ENCODE results near the gene PBX4.

The PBX4 gene

DNA sequence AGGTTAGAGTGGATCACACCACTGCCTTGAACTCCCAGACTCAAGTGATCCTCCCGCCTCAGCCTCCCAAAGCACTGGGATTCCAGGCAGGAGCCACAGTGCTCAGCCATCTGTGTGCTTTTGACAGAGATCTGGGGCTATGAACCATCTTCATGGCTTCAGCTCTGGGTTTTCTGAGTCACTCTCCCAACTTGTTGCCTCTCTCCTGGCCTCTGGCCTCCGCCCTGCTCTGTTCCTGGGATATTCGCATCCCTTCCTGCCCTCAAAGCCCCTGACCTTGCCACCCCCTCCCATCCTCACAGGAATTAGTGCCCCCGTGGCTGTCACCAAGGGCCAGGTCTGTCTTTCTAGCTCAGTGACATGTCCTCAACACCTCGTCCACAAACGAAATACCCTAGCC lies 30.7 kb upstream of the PBX4 start:
- DNase-seq, result no peak

DNA sequence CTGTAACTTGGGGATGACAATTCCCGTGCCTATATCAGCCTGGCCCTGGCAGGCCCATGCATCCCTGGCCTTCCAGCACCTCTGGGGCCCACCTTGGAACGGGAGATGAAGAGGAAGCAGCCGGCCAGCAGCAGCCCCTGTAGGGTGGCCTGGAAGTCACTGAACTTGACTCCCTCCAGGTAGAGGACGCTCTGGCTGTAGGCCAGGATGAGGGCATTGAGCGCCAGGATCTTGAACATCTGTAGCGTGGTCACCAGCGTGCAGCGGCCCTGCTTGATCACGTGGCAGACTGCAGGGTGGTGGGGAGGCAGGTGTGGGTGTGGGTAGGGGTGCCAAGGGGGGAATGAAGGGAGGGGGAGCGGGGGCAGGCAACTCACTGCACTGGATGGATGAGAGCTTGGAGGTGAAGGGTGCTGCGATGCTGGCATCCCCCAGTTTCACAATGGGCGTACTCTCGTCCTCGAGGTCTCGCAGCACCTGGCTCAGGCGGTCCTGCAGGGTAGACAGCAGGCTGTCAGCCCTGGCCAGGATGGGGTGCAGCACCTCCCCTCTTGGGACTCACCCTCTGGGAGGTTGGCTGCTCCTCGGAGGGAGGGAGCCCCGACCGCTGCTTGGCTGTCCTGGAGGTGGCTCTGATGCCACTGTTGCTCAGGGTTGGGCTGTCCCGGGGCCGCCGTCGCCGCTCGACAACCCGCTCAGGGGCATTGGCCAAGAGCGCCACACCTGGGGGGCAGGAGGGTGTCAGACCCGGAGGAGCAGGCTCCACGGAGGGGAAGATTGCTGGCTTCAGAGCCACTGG lies 28.7 kb upstream of the PBX4 start:
- no peak for DNase-seq

DNA sequence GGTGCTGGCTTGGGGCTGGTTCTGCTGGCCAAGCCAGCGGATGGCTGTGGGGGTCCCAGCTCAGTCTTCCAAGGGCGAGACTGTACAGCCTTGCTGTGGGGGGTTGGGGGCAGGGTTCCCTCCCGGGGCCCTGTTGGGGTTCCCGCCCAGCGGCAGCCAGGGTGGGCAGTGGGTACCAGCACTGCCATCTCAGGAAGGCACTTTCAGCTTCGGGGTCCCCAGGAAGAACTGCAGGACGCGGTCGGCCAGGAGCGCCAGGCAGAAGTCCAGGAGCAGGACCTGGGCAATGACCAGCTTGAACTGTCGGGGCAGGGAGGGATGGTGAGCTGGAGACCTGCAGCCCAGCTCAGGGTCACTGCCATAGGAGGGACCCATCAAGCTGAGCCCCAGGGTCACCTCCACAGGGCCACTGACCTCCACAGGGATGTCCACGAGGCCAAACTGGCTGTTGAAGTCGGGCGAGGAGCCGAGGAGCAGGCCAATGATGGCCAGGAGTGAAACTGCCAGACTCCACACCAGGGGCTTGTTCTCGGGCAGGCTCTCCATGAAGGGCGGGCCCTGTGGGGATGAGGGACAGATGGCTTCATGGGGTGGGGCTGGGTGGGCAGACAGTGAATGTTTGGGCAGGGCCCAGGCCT lies 26.9 kb upstream of the PBX4 start:
- DNase-seq, result no peak

DNA sequence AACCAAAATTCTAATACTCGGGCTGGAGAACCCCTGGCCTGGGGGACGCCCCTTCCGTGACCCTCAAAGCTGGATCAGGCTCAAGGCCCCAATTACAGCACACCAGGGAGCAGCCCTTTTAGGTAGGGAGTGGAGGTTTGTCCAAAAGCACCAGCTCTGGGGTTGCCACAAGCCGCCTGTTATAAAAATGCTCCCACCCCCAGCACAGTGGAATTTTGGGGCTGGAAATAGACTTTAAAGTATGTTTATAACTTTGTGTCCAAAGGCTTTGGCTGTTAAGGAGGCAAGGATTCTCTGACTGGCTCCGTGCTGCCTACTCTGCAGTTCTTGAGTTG lies 25.5 kb upstream of the PBX4 start:
- DNase-seq, result no peak

DNA sequence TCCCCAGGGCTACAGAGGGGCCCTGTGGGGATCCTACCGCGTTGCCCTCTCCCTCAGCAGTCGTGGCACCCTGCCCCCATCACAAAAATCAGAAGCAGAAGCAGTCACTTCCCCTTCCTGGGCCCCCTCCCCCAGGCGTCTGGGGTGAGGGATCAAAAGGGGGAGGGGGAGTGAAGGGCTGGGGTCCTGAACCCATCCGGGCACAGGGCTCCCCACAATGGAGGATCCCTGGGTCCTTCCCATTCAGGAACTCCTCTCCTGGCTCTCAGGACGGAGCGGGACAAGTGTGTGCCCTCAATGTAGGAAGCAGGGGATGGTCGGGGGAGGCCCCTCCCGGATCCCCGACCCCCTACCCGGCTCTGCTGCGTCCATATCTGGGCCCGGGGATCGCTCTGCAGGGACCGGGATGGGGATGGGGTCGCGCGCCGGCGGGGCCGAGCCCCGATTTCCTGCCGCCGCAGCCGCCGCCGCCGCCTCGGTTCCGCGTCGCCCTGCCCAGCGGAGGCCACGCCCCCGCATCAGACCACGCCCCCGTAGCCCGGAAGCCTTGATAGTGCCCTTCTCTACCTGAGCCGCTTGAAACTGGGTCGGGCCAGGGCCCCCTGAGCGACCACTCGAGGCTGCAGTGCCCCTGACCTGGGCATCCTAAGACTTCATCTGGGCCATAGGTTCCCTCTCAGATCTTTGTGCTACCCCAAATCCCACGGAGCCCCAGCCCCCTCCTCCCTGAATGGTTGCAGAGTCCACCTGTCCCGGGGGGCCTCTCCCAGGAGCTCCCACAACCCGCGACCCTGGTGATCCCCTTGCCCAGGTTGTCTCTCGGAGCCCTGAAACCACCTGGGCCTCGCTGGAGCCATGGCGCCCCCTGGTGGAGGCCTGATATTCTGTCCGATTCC lies 24.9 kb upstream of the PBX4 start, which contains the start of gene GMIP:
Gene GMIP (minus strand): TSS at position 500 of the 896 bp plus-strand sequence. CDS start 128 bp downstream, at position 372.
- peak; percentile 46 for DNase-seq

DNA sequence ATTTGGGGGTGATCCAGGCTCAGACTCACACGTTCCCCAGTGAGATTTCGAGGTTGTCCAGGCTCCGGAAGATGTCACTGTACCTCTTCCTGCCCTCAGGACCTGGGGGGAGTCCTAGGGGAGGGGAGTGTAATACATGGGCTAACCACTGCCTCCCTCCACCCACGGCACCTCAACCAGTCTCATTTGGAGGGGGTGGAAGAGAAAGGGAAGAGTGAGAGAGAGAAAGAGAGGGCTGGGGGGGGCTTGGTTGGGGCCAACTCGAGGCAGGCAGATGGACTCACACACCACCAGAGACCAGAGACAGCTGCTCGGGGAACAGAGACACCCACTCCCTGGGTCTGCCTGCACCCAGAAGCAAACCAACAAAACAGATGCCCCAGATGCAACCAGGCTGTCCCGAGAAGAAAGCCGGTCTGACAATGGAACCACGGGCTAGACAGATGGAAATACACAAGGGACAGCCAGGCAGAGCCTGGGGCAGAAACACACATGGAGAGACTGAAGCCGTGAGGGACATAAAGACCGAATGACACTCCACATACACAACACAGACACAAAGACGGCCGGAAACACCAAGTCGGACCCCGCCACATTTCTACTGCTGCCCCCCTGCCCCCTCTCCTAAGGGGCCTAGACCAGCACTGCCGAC lies 24.1 kb upstream of the PBX4 start:
- DNase-seq, result peak; percentile 35

DNA sequence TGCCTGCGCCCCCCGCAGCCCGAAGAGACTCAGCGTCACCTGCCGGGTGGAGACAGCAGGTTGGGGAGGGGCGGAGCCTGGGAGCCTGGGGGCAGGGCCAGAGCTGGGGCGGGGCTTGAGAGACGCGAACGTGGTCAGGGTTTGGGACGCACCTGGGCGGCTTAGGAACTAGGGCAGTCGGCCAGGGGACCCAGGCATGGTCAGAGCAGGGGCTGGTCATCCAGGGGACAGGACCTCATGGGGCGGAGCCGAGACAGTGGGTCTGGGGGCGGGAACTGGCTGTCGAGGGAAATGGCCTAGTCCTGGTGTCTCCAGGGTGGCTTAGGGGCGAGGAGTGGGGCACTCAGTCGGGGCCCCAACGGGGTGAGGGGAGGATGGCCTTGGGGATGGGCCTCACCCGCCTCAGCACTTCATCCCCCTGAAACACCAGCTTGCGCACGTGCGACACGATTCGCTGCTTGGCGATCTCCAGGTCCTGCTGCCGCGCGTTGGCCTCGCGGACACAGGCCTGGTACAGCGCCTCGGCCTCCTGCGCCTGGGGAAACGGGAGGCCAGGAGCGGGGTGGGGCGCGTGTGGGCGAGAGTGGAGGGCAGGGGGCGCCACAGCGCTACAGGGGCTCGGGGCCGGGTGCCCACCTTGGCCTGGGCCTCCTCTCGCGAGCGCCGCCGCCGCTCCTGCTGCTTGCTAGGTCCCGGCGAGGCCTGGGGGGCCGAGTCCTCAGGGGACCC lies 19.2 kb upstream of the PBX4 start:
- no peak for DNase-seq

DNA sequence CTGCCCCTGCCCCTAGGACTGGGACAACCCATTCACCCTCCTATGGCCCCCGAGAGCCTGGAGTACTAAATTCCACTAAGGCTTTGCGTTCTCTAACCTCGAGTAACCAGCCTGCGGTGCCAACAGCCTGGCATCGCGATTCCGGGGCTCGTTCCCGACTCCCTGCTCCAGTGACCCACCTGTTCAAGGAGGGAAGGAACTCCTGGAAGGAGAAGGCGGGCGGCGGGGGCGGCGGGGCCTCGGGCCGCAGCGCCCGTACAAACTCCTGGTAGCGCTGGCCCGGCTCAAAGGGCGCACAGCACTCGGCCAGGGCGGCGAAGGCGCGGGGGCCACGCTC lies 18.7 kb upstream of the PBX4 start:
- DNase-seq, result no peak

DNA sequence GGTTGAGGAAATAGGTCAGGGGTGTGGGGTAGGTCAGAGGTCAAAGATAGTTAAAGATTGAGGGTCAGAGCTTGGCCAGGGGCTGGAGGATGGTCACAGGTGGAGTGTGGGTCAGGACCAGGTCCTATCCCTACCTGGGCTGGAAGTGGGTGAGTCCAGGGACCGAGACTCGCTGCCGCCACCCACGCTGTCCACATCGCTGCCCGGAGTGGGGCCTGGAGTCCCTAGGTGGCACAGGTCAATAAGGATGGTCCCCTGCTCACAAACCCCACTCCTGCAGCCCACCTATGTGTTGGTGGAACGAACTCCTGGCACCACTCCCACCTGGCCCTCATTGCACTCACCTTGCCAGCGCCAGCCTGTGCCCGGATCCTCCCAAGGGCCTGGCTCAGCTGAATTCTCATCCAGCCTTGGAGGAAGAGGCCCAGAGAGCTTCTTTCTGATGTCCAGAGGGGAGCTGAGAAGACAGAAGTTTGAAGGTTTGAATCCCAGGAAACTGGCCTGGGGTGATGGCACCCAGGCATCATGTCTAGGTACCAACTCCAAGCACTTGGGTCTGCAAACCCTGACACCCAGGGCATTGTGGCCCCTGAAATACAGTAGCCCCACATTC lies 18.2 kb upstream of the PBX4 start:
- no peak for DNase-seq

DNA sequence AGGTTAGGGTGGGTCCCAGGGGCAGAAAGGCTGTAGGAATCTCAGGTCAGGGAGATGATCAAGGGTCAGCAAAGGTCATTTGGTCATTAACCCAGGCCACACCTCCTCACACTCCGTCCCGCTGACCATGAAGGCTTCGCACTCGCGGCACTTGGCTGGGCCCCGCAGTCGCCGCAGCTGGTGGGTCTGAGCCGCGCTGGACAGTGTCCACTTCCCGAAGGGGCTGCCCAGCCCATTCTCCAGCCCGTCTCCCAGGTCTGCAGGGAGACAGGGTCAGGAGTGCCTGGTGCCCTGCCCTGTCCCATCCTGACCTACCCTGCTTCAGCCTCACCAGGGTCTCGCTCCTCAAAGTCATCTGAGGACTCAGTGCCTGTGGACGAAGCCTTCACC lies 16.8 kb upstream of the PBX4 start:
- no peak for DNase-seq

DNA sequence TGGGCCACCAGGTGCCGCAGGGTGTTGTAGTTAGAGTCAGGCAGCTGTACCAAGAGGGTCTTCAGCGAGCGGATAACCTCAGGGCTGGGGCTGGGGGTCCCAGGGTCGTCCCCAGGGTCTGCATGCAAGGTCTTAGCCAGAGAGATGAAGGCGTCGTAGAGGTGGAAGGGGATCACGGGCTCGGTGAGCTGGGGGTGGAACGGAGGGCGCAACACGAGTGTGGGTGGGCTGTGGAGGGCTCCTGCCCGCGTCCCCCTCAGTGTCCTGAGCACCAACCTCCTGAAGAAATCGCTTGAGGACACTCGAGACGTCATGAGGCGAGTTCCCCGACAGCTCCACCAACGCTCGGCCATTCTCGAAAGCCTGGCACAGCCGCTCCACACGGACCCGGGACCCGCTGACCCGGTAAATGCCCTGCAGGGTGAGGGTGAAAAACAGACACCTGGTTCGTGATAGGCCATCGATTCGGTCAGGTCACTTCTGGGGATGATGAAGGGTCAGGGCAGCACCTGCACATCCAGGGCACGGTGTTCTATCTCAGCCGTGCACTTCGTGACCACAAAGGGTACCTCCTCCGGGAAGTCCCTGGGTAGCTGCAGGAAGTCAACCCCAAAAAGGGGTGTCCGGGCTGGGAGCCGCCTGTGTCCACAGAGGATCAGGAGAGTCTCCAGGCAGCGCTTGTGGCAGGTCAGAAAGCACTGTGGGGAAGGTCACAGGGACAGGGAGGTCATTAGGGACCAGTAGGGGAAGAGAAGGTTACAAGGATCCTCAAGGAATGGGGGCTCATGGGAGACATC lies 16.2 kb upstream of the PBX4 start:
- no peak for DNase-seq

DNA sequence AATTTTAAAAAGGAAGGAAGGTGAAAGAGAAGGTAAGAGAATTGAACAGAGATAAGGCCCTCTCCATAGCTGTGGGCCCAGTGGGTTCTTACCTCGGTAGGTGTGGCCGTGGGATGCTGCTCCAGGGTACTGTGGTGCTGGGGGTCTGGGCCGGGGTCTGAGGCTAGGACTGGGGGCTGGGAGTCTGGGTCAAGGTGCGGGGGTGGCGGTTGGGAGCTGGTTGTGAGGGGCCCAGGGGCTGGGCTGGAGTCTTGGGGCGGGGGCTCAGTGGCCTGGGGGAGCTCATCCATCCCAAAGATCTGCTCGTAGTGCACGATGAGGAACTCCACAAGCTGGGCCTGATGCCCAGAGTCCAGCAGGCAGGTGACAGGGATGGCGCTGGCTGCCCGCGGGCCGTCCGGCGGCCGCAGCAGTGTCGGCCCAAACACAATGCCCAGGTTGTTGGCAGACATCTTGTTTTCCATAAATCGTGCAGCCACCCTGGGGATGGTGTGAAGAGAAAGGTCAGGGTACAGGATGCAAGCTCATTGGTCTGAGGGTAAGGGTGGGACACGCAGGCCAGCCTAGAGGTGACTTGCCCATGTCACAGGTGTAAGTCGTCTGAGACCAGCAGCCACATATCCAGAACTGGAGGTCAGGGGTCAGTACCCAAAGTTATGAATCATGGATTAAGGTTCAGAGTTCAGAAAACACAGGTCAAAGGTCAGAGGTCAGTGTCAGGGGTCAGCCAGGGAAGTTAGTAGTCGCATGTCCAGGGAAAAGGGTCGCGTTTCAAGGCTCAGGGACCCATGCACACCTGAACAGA lies 15.4 kb upstream of the PBX4 start:
- DNase-seq, result no peak

DNA sequence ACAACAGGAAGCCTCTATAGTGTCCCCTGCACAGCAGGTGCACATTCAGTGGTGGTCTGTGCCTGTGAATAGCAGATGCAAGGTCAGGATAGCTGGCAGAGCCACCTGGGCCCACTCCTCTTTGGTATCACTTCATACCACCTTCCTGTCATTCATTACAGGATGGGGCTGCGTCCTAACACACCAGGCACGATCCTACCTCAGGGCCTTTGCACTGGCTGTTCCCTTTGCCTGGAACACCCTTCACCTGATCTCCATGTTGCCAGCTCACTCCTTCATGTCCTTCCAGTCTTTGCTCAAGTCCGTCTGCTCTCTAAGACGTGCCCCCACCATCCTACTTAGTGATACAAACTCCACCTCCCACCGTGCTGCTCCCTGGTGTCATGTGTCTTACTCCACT lies 14.2 kb upstream of the PBX4 start:
- DNase-seq, result no peak

DNA sequence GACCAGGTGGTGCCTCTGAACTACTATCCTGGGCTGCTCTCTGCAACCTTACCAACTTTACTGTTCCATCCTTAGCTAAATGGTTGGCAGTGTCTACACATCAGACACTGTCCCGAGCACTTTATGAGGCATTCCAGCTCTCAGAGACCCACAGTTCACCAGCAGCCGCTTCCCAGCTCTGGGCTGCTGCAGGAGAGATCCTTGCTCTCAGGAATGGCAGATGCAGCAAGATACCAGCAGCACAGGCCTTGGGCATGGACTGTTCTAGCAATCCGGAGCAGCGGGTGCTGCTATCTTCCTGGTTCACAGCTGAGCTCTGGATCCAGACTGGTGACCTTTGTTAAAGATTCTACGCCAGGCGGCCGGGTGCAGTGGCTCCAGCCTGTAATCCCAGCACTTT lies 12.9 kb upstream of the PBX4 start:
- DNase-seq, result no peak

DNA sequence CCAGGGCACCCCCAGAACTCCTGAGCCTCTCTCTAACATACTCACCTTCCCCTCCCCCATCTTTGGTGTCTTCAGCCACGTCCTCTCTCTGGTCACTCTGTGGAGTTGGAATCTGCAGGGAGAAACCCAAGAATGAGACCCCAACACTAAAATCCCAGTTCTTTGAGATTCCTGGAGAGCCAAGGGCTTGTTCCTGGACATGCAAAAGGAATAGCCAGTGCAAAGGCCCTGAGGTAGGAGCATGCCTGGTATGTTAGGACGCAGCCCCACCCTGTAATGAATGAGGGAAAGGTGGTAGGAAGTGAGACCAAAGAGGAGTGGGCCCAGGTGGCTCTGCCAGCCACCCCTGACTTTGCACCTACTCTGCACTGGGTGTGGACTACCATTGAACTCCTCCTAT lies 11.9 kb upstream of the PBX4 start:
- DNase-seq, result no peak

DNA sequence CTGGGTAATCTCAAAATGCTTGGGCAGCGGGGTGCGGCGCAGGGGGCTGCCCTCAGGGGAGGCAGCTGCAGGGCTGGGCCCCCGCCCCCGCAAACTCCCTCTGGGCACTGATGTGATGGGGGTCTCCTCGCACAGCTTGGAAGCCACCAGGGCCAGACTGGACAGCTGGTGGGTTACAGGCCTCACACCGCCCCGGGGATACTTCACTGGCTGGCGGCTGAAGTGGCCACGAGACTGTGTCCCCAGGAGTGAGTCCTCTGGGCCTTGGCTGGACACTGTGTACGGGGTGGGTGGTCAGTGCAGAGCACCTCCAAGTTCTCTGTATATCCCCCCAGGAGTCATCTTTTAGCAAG lies 11.6 kb upstream of the PBX4 start:
- no peak for DNase-seq

DNA sequence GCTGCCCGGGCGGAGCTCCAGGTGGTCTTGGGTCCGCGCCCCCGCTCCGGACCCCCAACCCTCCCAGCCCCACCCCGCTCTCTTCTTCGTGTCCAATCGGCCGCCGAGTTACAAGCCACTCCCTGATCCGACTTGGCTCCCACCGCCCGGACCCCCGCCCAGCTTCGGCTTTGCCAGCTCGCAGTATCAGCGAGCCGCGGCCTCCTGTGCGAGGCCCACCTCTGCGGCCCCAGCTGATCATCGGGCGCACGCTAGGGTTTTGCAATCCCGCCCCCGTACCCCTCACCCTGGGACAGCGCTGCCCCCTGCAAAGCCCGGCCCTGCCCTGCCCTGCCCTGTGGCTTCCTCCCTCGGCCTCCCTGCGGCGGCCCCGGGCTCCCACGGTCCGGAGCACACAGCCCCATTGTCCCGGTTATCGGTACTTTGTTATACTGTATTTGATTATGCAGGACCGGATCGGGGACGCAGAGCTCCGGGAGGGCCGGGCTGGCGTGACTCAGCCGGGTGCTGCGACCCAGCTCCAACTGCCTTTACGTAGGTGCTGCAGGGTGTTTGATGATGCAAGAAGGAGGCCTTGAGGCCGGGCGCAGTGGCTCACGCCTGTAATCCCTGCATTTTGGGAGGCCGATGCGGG lies 10.1 kb upstream of the PBX4 start:
- peak; percentile 77 for DNase-seq

DNA sequence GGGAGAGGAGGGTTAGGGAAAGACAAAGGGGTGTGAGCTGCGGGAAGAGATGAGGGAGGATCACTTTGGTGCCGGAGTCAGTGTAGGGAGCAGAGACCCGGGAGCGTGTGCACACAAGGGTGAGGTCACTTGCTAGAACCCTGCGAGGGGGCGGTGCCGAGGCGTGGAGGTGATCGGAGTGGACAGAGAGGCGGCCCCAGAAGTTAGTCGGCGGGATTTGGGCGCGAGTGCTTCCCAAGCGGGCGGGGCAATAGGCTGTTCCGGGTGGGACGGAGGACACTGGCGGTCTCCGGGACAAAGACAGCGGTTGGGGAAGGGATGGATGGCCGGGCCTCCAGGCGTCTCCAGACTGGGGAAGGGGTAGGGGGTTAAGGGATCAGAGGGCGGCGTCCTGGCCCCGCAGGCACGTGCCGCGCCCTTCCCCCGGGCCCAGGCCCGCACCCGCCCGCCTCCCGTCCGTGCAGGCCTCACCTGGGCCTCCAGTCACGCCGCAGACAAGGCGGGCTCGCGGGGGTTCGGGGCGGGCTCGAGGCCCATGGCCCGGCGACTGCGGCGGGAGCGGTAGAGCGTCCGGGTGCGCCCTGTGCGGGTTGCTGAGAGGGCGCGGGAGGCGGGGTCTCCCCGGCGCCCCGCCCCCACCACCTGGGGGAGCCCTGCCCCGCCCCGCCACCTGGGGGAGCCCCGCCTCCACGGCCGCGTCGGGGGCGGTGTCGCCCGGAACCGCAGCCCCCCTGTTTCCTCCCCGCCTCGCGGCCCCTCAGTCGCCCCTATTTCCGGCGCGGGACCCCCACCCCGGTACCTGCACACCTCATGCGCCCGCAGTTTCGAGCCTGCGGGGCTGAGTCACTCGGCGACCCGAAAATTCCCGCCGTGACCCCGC lies 9.4 kb upstream of the PBX4 start, which contains the start of gene LPAR2:
Gene LPAR2 (minus strand): TSS at position 600 of the 880 bp plus-strand sequence. CDS start 945 bp downstream, outside the sequence.
- DNase-seq, result peak; percentile 74
